Activated T-cell treated with anti-CD3 and anti-CD28 coated beads for 1 hour (primary cell): ENCODE measurements around the gene ATG7.
"Not testable (repeated sequence)": the region's sequence is repeated elsewhere in the genome, so short reads cannot be mapped to it uniquely, and the experiment has no call there.

Experiments
- DNase-seq: peaks from one replicate; pipeline ENCODE4 v3.0.0-alpha.2; 2020; ENCODE audit warnings: low read depth

ATG7 gene

GRCh38 chr3:11300970-11301369 is 28.8 kb downstream of the ATG7 start:
- no peak for DNase-seq

GRCh38 chr3:11302444-11302843 is 30.2 kb downstream of the ATG7 start:
- no peak for DNase-seq

GRCh38 chr3:11304175-11304574 is 32.0 kb downstream of the ATG7 start:
- no peak for DNase-seq

- no peak for DNase-seq
Observed at GRCh38 chr3:11305509-11305908, 33.3 kb downstream of the ATG7 start.

GRCh38 chr3:11306817-11307589 is 34.8 kb downstream of the ATG7 start:
- DNase-seq = peak; percentile 5

GRCh38 chr3:11307830-11308432 is 35.7 kb downstream of the ATG7 start:
- DNase-seq = no peak

GRCh38 chr3:11310258-11310657 is 38.1 kb downstream of the ATG7 start:
- DNase-seq = no peak

GRCh38 chr3:11312166-11312565 is 40.0 kb downstream of the ATG7 start:
- no peak for DNase-seq

GRCh38 chr3:11317300-11317699 is 45.1 kb downstream of the ATG7 start:
- no peak for DNase-seq

- no peak for DNase-seq
Observed at GRCh38 chr3:11322931-11323330, 50.7 kb downstream of the ATG7 start.

- no peak for DNase-seq
Observed at GRCh38 chr3:11323813-11324212, 51.6 kb downstream of the ATG7 start.

- no peak for DNase-seq
Observed at GRCh38 chr3:11327619-11328018, 55.4 kb downstream of the ATG7 start.

GRCh38 chr3:11328196-11328945 is 56.2 kb downstream of the ATG7 start:
- no peak for DNase-seq

- no peak for DNase-seq
Observed at GRCh38 chr3:11329777-11330176, 57.6 kb downstream of the ATG7 start.

GRCh38 chr3:11331101-11331500 is 58.9 kb downstream of the ATG7 start:
- no peak for DNase-seq

- no peak for DNase-seq
Observed at GRCh38 chr3:11335056-11335608, 62.9 kb downstream of the ATG7 start.

GRCh38 chr3:11339541-11339940 is 67.3 kb downstream of the ATG7 start:
- DNase-seq = no peak

- DNase-seq = no peak
Observed at GRCh38 chr3:11346416-11346815, 74.2 kb downstream of the ATG7 start.

GRCh38 chr3:11348877-11349276 is 76.7 kb downstream of the ATG7 start:
- DNase-seq = not testable (repeated sequence)

- no peak for DNase-seq
Observed at GRCh38 chr3:11349446-11349845, 77.2 kb downstream of the ATG7 start.

- DNase-seq = no peak
Observed at GRCh38 chr3:11350374-11350773, 78.2 kb downstream of the ATG7 start.

- DNase-seq = no peak
Observed at GRCh38 chr3:11351451-11351850, 79.3 kb downstream of the ATG7 start.

- DNase-seq = no peak
Observed at GRCh38 chr3:11356269-11356668, 84.1 kb downstream of the ATG7 start.
